HG03571 (cell line): ENCODE data around the gene DUSP6.

Experiments used
- ATAC-seq: cut with Tn5 transposase; IDR thresholded peaks from one replicate; pipeline ENCODE4 v1.9.1; 2021; ENCODE audit not compliant: unreplicated experiment

DUSP6 gene

GRCh38 chr12:89352492-89353187, at the start of gene DUSP6:
Gene DUSP6, minus strand, starts transcription at chr12:89352501. Its CDS starts 462 bp downstream, at chr12:89352039.
- no peak for ATAC-seq

GRCh38 chr12:89401433-89402058, 49.2 kb upstream of the DUSP6 start:
- no peak for ATAC-seq

GRCh38 chr12:89400415-89400814, 48.1 kb upstream of the DUSP6 start:
- ATAC-seq, result no peak

- ATAC-seq, result no peak
Measured at GRCh38 chr12:89395712-89396111, 43.4 kb upstream of the DUSP6 start.

- ATAC-seq, result no peak
Measured at GRCh38 chr12:89393551-89394121, 41.3 kb upstream of the DUSP6 start.

GRCh38 chr12:89392391-89392790, 40.1 kb upstream of the DUSP6 start:
- ATAC-seq, result no peak

GRCh38 chr12:89391726-89392336, 39.5 kb upstream of the DUSP6 start:
- no peak for ATAC-seq

GRCh38 chr12:89390802-89391673, 38.7 kb upstream of the DUSP6 start:
- ATAC-seq, result no peak

GRCh38 chr12:89389755-89390661, 37.7 kb upstream of the DUSP6 start:
- ATAC-seq, result peak; percentile 79

- ATAC-seq, result no peak
Measured at GRCh38 chr12:89386138-89386537, 33.8 kb upstream of the DUSP6 start.

GRCh38 chr12:89384807-89385206, 32.5 kb upstream of the DUSP6 start:
- ATAC-seq, result no peak

GRCh38 chr12:89384050-89384758, 31.9 kb upstream of the DUSP6 start:
- no peak for ATAC-seq

- no peak for ATAC-seq
Measured at GRCh38 chr12:89383235-89384049, 31.1 kb upstream of the DUSP6 start.

GRCh38 chr12:89382328-89382727, 30.0 kb upstream of the DUSP6 start:
- ATAC-seq, result no peak

- no peak for ATAC-seq
Measured at GRCh38 chr12:89379839-89380467, 27.7 kb upstream of the DUSP6 start.

GRCh38 chr12:89379148-89379838, 27.0 kb upstream of the DUSP6 start:
- no peak for ATAC-seq

- ATAC-seq, result no peak
Measured at GRCh38 chr12:89376844-89377243, 24.5 kb upstream of the DUSP6 start.

- ATAC-seq, result no peak
Measured at GRCh38 chr12:89376202-89376529, 23.9 kb upstream of the DUSP6 start.
